ENCODE measurements around the gene FBXO9.

FBXO9 gene

GRCh38 chr6:53095716-53096115, 30.5 kb downstream of the FBXO9 start:
- DNase-seq = no peak

GRCh38 chr6:53100561-53100960, 35.4 kb downstream of the FBXO9 start:
- no peak for DNase-seq

- no peak for DNase-seq
Measured at GRCh38 chr6:53101006-53101405, 35.8 kb downstream of the FBXO9 start.

GRCh38 chr6:53103993-53104675, 38.9 kb downstream of the FBXO9 start:
- peak; percentile 55 for DNase-seq

- DNase-seq = no peak
Measured at GRCh38 chr6:53104916-53105315, 39.7 kb downstream of the FBXO9 start.

- no peak for DNase-seq
Measured at GRCh38 chr6:53107091-53107490, 41.9 kb downstream of the FBXO9 start.

- DNase-seq = no peak
Measured at GRCh38 chr6:53109612-53110011, 44.4 kb downstream of the FBXO9 start.

- DNase-seq = no peak
Measured at GRCh38 chr6:53111865-53112264, 46.7 kb downstream of the FBXO9 start.

GRCh38 chr6:53112404-53112803, 47.2 kb downstream of the FBXO9 start:
- DNase-seq = no peak

- no peak for DNase-seq
Measured at GRCh38 chr6:53112871-53113270, 47.7 kb downstream of the FBXO9 start.

- DNase-seq = no peak
Measured at GRCh38 chr6:53113742-53114141, 48.5 kb downstream of the FBXO9 start.

GRCh38 chr6:53115113-53115512, 49.9 kb downstream of the FBXO9 start:
- no peak for DNase-seq

GRCh38 chr6:53115741-53116140, 50.5 kb downstream of the FBXO9 start:
- DNase-seq = no peak

GRCh38 chr6:53119349-53119748, 54.1 kb downstream of the FBXO9 start:
- no peak for DNase-seq

- DNase-seq = no peak
Measured at GRCh38 chr6:53119772-53120409, 54.7 kb downstream of the FBXO9 start.

- no peak for DNase-seq
Measured at GRCh38 chr6:53124131-53124800, 59.1 kb downstream of the FBXO9 start.

- DNase-seq = no peak
Measured at GRCh38 chr6:53125276-53125675, 60.1 kb downstream of the FBXO9 start.

GRCh38 chr6:53128842-53129241, 63.6 kb downstream of the FBXO9 start:
- no peak for DNase-seq

GRCh38 chr6:53130569-53131290, 65.5 kb downstream of the FBXO9 start:
- DNase-seq = no peak

- no peak for DNase-seq
Measured at GRCh38 chr6:53133961-53134360, 68.8 kb downstream of the FBXO9 start.

GRCh38 chr6:53134601-53135235, 69.5 kb downstream of the FBXO9 start:
- DNase-seq = peak; percentile 85

GRCh38 chr6:53136000-53136609, 70.9 kb downstream of the FBXO9 start:
- no peak for DNase-seq

All from hematopoietic multipotent progenitor cell treated with erythropoietin and hydrocortisone succinate and interleukin-3 and kit ligand, for 8 days (in vitro differentiated cells).